ENCODE results near the gene CCNK.

Gene CCNK

GRCh38 chr14:99538733-99539132 is 57.5 kb downstream of the CCNK start:
- no peak for DNase-seq

- DNase-seq: no peak
Measured at GRCh38 chr14:99539491-99539890, 58.3 kb downstream of the CCNK start.

- DNase-seq: no peak
Measured at GRCh38 chr14:99540196-99541032, 59.2 kb downstream of the CCNK start.

- DNase-seq: no peak
Measured at GRCh38 chr14:99541211-99541610, 60.0 kb downstream of the CCNK start.

GRCh38 chr14:99541677-99542470 is 60.7 kb downstream of the CCNK start:
- no peak for DNase-seq

GRCh38 chr14:99542566-99542965 is 61.4 kb downstream of the CCNK start:
- no peak for DNase-seq

GRCh38 chr14:99543370-99543769 is 62.2 kb downstream of the CCNK start:
- DNase-seq: no peak

GRCh38 chr14:99543985-99544384 is 62.8 kb downstream of the CCNK start:
- no peak for DNase-seq

- no peak for DNase-seq
Measured at GRCh38 chr14:99544991-99545390, 63.8 kb downstream of the CCNK start.

- DNase-seq: no peak
Measured at GRCh38 chr14:99545586-99545985, 64.4 kb downstream of the CCNK start.

GRCh38 chr14:99546234-99546879 is 65.1 kb downstream of the CCNK start:
- no peak for DNase-seq

GRCh38 chr14:99548255-99548654 is 67.0 kb downstream of the CCNK start:
- no peak for DNase-seq

GRCh38 chr14:99548871-99549515 is 67.8 kb downstream of the CCNK start:
- DNase-seq: no peak

- no peak for DNase-seq
Measured at GRCh38 chr14:99549684-99550083, 68.5 kb downstream of the CCNK start.

- no peak for DNase-seq
Measured at GRCh38 chr14:99550387-99550992, 69.3 kb downstream of the CCNK start.

GRCh38 chr14:99551034-99551922 is 70.1 kb downstream of the CCNK start:
- DNase-seq: no peak

GRCh38 chr14:99552021-99552553 is 70.9 kb downstream of the CCNK start:
- no peak for DNase-seq

- DNase-seq: no peak
Measured at GRCh38 chr14:99552572-99553216, 71.5 kb downstream of the CCNK start.

GRCh38 chr14:99554184-99554583 is 73.0 kb downstream of the CCNK start:
- DNase-seq: no peak

- DNase-seq: no peak
Measured at GRCh38 chr14:99554757-99555531, 73.7 kb downstream of the CCNK start.

All from CD4-positive, alpha-beta T cell treated with Interleukin-10 for 1 hour (primary cell).